Suppressor macrophage treated with lipopolysaccharide for 4 hours (primary cell): ENCODE measurements around the gene EPG5.

Experiments
- DNase-seq: peaks from one replicate; pipeline ENCODE4 v3.0.0-alpha.2; 2020

Gene EPG5

DNA sequence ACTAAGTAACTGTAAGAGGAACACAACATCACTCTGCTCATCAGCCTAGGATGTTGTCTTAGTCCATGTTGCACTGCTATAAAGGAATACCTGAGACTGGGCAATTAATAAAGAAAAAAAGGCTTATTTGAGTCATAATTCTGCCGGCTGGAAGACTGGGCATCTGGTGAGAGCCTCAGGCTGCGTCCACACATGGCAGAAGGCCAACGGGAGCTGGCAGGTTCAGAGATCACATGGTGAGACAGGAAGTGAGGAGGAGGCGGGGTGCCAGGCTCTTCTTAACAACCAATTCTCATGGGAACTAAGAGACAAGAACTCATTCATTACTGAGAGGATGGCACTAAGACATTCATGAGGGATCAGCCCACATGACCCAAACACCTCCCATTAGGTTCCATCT is 46.8 kb downstream of the EPG5 start:
- peak; percentile 10 for DNase-seq

DNA sequence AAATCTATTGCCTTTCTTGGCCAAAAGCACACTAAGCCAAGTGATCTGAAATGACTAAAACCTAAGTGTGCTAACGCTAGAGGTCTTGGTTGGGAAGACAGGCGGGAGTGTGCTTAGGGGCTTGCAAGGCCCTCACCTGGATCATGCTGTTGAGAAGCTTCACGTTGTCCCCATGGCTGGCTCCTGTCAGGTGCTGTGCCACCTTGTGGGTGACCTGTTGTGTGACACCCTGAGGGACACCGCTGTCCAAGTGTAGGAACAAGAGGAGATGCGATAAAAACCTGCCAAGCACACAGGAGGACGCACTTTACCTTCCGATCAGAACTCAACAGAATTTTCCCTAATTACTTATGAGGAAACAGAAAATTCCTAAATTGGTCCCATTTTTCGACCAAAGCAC is 50.8 kb downstream of the EPG5 start:
- no peak for DNase-seq

DNA sequence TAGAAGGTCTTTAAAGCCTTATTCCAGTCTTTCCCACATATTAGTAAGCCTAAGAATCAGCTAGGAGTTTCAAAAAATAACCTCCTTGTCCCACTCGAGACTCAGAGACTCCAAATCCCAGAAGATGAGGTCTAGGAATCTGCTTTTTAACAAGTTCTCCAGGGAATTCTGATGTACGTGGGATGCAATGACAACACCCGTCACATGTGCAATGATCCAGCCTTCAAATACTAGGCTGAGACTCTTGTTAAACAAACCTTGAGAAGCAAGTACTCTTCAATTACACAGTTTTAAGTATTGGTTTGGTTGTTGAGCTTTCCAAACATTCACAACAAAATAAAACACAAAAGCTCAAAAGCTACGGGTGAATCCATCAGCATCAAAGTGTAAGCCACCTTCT is 53.9 kb downstream of the EPG5 start:
- DNase-seq = no peak

DNA sequence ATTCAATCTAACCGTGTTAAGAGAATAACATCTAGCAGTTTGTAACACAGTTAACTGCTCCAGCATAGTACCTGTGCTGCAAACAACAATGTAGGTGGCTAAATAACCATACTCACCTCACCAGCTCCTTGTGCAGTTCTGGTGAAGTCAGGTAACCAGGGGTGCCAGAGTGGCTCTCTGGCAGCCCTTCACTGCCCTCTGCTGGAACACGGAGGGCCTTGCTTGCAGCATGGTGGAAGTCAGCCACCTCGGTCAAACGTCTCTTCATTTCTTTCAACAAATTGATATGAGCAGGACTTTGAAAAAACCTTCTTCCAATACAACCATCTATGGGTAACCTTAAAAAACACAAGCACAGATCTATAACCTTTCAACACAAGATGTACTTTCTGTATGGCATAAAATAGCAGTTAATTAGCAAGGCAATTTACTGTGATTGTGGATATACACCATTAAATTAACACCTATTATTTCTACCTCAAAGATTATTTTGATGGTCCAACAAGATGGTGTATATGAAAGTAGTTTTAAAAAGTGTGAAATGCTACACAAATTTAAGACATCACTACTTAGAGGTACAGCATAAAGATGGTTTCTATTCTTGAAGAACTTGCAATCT is 56.6 kb downstream of the EPG5 start:
- peak; percentile 50 for DNase-seq

DNA sequence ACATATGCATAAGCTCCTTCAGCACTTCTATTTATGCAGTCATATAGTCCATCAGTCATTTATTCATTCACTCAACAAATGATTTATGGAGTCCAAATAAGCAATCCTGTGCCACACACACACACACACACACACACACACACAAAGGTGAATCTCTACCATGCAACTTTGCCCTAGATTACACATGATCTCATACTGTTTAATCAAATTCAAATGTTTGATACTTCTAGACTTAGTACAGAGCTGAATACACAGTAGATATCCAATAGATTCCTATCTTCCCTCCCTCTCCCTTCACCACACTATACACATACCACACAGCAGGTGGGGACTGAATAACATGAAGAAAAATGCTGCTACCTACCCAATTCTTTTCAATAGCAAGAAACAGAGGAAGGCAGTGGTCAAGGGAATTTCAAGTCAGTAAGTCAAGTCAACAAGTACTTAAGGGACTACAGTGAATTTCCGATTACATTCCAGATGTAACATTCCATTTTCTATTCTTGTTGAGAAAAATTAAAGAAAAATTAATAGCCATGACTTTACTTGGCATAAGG is 65.4 kb downstream of the EPG5 start:
- DNase-seq = no peak

DNA sequence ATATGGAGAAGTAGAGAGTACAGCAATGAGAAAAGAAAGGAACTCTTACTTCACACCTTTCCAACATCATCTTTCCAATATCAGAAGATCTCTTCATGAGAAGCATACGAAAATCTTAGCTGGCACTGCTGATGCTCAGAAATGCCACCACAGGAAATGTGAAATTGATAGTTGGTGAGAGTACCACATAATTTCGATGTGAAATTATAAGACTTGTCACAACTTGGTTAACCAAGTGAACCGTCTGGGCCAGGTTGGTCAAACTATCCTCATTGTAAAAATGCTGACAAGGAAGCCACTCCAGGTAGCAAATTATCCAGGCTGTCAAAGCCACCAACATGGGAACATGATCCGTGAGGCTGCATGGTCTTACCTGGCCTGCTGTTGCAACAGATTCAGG is 66.5 kb downstream of the EPG5 start:
- DNase-seq = no peak

DNA sequence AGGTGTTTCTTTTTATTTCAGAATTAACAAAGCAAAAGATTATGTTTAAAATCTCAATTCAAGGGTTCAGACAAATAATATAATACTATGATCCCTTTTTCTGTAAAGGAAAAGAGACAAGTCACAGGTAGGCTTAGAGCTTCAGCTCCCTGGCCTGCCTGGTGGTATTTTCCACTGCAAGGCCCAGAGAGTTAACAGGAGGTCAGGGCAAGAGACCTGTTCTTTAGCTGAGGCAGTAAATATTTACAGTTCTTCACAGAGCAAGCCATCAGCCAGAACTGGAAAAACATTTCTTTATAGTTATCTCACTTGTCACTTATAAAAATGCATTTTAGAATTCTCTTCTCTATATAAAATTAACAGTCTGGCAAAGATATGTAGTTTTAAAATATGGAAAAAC is 70.1 kb downstream of the EPG5 start:
- no peak for DNase-seq

DNA sequence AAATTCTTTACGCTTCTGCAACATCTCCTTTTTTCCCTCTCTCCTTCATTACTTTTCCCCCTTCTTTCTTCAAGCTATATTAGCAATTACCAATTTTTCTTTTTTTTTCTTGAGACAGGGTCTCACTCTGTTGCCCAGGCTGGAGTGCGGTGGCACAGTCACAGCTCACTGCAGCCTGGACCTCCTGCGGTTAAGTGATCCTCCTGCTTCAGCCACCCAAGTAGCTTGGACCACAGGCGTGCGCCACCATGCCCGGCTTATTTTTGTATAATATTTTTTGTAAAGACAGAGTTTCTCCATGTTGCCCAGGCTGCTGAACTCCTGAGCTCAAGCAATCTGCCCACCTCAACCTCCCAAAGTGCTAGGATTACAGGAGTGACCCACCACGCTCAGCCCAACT is 70.7 kb downstream of the EPG5 start:
- DNase-seq = no peak

DNA sequence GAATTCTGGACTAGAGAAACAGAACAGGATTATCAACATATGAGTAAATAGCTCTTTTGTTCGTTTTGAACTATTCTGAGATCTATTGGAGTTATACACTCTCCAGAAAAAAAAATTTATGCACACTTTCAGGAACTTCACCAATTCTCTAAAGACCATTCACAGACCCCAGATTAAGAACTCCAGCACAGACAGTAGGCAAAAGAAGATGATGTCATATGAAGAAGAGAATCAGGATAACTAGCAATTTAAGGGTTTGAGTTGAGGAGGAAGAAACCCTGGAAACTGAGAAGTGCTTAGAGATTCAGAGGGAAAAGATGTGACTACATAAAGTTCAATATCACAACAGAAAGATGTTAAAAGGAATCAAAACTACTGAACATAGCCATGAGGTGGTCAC is 71.8 kb downstream of the EPG5 start:
- DNase-seq = no peak

DNA sequence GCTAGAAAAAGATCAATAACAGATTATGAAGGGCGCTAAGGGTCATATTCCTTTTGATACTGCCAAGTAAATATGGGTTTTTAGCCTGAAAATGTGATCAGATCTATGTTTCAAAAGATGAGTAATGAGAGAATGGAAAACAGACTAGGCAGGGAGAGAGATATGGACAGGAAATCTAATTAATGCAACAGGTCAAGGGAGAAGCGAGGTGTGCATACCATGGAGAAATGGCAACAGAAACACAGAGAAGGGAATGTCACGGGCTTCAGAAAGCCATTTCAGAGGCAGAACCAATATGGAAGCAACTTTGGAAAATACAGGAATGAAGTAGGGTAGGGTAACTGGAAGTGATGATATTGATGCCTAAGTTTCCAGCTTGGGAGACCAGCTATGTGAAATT is 72.3 kb downstream of the EPG5 start:
- DNase-seq = no peak

DNA sequence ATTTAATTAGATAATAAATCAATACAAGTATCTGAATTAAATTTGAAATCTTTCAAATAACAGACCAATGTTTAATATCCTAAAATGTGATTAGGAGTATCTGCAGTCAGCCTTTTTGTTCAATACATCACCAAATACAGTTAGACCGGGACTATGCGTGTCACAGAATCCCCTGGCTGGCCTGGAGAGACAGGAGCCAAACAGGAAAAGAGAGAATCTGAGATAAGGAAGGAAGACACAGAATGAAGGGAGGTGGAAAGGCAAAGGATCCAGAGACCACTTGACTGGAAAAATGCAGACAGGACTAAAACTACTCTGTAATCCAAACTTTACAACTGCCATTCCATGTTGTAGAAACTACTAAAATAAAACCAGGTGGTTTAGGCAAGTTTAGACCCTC is 75.3 kb downstream of the EPG5 start:
- DNase-seq = no peak

DNA sequence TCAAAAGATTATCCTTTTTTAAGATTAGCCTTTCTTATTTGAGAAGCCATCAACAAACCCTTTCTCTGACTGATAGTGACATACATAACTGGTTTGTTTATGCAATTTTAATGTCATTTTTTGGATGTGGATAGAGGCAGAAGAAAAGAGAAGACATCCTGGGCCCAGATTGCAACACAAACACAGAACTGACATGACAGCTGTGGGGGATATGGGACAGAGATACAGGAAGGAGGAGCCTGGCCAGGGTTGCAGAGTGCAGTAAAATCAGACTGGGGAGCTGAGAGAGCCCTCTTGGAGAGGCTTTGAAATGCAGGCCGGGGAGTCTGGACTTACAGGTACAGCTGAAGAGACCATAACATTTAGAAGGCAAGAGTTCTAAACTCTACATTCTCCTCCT is 76.5 kb downstream of the EPG5 start:
- DNase-seq = peak; percentile 78

DNA sequence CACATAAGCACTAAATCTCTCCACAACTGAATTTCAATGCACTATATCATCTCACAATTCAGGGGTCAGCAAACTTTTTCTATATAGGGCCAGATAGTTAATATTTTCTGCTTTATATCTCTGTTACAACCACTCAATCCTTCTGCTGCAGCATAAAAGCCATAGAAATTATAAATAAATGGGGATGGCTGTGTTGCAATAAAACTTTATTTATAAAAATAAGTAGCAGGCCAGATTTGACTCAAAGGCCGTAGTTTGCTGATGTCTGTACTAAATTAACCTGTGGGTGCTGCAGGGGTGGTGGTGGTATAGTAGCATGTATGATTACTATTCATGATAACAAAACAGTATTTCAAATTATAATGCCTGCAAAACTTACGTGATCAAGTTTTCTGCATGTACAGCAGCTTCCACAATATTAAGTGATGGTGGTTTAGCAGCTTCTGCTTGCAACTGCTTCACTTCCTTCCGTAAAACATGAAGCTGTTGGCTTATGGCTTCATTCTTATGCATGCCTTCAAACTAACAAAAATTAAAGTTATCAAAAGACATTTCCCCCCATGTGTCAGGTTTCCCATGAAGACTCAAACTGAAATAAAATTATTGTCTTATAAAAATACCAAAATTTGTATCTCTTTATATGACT is 77.6 kb downstream of the EPG5 start:
- DNase-seq = peak; percentile 16

DNA sequence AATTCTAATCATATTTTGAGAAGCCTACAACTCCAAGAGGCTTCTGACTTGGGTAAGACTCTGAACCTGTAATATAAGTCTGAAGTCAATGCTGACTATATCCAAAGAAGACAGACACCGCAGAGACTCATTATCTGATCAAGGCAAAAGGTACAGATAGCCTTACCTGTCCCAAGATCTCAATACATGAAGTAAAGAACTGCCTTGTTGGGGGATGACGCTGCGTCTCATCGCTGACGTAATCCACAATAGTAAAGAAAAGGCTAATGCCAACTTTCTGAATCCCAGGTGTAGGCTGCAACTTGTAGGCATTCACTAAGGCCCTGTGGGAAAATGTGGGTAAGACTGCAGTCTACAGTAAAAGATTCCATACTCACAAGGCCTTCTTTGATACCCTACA is 79.5 kb downstream of the EPG5 start:
- no peak for DNase-seq

DNA sequence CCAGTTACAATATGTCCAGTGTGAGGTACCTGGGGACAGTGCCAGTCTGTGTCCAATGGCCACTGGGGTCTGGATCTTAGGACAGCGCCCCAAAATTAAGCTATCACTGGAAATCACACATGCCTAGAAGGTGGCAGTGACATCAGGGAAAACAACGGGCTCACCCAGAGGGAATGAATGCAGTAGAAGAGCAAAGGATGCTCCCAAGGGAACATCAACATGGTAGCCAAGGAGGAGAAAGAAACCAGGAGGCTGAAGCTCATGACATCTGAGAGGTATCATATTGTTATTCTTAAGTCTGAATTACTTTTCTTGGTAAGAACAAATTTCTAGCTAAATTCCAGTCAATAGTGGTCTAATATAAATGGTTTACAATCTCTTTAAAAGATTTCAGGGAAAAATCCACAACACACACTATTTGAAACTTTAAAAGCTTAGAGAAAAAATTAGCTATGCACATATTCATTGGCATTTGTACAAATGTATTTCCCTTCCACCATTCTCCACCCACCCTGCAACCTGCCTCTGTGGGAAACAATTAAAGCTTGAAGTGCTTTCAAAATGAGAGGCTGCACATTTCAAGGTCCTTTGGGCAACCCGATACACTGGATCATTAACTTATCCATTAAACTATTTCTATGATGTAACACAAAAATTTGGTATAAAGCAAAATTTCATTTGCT is 86.1 kb downstream of the EPG5 start:
- no peak for DNase-seq

DNA sequence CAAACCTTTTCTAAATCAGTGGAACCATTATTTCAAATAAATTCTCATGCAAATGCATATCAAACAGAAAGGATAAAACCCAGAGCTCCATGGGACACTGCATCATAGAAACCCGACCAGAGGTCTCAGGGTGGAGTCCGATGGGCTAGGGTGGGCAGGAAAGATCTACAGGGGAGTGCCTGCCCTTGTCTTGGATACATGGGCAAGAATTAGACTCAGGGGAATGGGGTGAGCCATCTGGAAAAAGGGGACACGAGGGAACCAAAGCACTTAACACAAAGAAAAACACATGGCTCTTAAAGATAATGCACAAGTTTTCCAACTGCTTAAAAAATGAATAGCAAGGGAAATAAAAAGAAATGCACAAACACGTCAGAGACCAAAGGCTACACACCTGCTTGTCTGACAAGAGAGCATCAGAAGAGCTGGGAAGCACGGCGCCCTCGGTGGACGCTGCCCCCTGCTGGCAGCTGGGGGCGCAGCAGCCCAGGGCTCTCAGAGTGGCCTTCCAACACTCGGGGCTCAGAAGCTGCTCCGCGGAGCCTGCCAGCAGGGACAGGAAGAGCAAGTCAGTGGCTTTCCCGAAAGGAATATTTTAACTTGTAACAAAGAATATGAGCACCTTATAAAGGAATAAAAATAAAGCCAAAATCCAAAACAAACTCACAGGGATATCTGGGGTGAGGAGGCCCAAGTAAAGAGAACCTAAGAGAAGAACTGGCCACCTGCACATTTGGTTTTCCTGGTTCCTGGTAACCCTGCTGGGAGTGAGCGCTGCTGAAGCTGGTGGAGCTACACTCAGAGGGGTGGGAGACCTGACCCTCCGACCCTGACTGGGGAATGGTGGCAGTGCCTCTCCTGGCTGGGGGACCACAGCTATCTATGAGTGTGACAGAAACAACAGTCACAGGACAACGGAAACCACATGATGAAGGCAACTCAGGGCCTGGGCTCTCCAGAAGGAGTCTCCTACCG is 87.2 kb downstream of the EPG5 start:
- DNase-seq = peak; percentile 73

DNA sequence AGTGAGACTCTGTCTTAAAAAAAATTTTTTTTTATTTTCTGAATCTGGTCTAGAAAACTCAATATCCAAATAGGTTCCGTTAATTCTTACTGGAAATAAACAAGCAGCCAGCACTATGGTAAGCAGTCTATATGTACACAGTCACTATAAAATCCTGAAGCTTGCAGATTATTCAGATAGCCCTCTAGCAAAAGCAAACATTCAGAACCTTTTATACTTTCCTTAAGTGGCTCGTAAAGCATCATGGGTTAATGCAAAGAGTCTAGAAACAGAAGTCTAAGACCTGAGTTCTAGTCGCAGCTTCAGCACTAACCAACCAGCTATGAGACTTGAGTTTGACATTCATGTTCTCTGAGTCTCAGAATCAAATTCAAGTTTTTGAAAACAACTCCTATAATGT is 89.7 kb downstream of the EPG5 start:
- DNase-seq = no peak

DNA sequence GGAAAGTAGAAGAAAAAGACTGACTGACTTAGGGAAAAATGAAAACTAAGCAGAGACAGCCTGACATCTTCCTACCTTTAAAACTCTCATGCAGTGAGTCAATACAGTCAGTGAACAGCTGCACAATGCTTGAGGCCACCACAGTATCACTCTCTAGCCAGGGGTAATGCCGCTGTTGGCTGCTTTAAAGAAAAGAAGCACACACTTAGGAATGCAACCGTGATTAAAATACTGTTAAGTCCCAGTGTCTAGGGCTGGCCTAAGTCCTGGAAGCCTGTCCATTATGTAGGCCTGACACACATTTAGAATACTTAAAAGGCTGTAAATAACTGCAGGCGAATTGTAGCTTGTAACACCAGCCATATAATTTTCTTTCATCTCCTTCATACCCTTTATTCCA is 91.0 kb downstream of the EPG5 start:
- DNase-seq = no peak

DNA sequence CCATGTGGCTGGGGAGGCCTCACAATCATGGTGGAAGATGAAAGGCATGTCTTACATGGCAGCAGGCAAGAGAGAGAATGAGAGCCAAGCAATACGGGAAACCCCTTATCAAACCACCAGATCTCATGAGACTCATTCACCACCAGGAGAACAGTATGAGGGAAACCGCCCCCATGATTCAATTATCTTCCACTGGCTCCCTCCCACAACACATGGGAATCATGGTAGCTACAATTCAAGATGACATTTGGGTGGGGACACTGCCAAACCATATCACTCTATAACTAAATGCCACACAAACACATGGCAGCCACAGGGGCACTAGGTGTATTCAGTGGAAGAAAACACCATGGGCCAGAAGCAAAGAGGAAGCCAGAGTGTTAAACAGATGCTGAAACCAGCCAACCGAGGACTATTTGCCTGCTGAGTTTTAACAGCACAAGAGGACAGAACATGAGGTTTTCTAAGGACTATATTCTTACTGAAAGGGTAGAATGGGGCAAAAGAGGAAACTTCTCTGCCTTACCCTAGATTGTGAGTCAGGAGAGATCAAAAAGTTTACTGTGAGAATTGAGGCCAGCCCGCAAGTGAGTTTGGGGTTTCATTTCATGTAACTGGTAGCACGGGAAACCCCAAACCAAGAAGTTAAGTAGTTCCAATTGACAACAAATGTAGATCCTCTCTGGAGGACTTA is 92.5 kb downstream of the EPG5 start:
- peak; percentile 69 for DNase-seq

DNA sequence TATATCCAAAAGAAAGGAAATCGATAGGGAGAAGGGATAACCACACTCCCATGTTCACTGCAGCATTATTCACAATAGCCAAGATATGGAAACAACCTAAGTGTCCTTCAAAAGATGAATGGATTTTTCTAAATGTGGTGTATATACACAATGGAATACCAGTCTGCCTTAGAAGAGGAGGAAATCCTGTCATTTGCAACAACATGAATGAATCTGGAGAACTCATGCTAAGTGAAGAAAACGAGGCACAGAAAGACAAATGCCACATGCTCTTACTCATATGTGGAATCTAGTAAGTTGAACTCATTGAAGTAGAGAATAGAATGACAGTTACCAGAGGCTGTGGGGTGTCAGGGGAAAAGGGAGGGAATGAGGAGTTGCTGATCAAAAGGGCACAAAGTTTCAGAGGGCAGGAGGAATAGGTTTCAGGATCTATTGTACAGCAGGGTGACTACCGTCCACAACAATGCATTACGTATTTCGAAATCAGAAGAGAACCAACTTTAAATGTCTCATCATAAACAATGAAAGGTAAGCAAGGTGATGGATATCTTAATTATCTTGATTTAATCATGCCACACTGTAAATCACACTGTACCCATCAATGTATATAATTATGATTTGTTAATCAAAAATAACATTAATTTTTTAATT is 95.6 kb downstream of the EPG5 start:
- no peak for DNase-seq

DNA sequence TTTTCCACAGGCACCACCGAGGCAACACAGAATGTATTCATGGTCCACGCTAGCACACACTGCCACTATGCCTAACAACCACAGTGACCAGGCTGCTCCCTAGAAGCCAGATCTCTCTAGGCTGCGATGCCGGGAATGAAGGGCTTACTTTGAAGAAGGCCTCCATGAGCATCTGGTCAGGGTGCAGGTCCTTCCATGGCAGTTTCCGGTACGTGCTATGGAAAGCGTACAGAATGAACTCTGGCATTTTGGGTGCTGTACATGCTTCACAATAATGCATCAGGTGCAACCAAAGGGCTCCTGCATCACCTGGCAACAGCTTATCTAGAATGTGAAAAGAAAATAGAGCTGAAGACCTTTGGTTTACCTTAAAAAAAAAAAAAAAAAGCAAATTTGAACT is 96.7 kb downstream of the EPG5 start:
- DNase-seq = no peak

DNA sequence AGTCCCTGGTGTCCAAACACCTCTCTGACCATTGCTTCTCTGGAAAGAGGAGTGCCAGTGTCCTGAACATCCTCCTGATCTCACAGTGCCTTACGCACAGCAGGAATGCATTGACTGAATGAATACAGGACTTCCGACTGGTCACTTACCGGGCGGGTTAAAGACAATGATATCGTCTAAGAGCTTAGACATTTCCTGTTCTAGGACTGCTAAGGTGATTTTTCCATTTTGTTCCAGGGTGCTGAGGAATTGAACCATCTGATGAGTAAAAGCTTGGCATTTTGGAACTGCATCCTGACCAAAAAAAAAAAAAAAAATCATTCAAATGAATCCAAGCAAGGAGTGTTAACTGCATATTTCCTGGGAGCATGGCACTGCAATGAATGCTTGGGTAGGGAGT is 101.7 kb downstream of the EPG5 start:
- no peak for DNase-seq
